NCI-H1436 treated with DMSO at 0.1 percent for 48 hours (cell line): ENCODE data around the gene FGF9.

Experiments used
- DNase-seq: peaks from one replicate; lab custom pipeline; 2025; lab: John Stamatoyannopoulos, UW

FGF9 gene

GRCh38 chr13:21670883-21671619, at the start of gene FGF9:
Gene FGF9, plus strand, starts transcription at chr13:21671073. Its CDS starts 840 bp downstream, at chr13:21671913.
- DNase-seq, result no peak

GRCh38 chr13:21625366-21625765, 45.5 kb upstream of the FGF9 start:
- DNase-seq, result peak; percentile 1

GRCh38 chr13:21632196-21632595, 38.7 kb upstream of the FGF9 start:
- DNase-seq, result no peak

GRCh38 chr13:21636656-21637055, 34.2 kb upstream of the FGF9 start:
- no peak for DNase-seq

DNA sequence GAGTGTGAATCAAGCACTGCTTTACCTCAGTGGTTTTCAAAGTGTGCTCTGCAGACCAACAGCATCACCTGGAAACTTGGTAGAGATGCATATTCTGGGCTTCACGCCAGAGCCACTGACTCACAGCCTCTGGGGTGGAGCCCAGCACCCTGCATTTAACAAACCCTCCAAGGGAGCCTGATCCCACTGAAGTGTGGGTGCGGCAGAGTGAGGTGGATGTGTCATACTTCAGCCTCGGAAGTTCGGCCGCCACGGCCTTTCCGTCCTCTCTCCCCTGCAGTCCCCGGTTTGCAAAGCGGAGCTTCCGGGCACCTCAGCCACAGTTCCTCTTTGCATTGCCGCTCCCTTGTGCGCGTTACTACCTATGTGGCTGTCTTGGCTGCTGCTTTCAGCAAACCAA, 33.6 kb upstream of the FGF9 start:
- no peak for DNase-seq

GRCh38 chr13:21638319-21639282, 32.3 kb upstream of the FGF9 start:
- peak; percentile 2 for DNase-seq

DNA sequence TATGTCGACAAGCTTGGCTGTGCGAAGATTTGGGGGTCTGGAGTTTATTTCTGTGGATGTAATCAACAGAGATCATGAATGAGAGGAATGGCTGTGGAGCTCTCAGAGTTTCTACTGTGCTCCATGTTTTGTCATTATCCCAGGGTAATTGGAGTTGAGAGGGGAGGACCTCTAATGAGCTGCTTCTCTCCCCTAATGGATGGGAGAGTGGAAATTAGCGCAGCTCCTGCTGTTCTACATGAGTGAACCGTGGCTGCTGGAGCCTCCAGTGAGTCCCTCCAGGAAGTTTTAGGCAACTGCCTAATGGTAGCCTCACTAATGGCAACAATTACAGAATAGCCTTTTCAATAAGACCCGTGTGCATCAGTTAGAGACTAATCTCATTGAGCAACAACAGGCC, 31.3 kb upstream of the FGF9 start:
- DNase-seq, result peak; percentile 72

GRCh38 chr13:21641629-21642028, 29.2 kb upstream of the FGF9 start:
- DNase-seq, result no peak

- DNase-seq, result no peak
Observed at GRCh38 chr13:21657538-21657937, 13.3 kb upstream of the FGF9 start.

GRCh38 chr13:21659087-21659486, 11.8 kb upstream of the FGF9 start:
- DNase-seq, result no peak

- no peak for DNase-seq
Observed at GRCh38 chr13:21661097-21661909, 9.6 kb upstream of the FGF9 start.

- DNase-seq, result peak; percentile 94
Observed at GRCh38 chr13:21663197-21663596, 7.7 kb upstream of the FGF9 start.

GRCh38 chr13:21668732-21669275, 2.1 kb upstream of the FGF9 start:
- no peak for DNase-seq

DNA sequence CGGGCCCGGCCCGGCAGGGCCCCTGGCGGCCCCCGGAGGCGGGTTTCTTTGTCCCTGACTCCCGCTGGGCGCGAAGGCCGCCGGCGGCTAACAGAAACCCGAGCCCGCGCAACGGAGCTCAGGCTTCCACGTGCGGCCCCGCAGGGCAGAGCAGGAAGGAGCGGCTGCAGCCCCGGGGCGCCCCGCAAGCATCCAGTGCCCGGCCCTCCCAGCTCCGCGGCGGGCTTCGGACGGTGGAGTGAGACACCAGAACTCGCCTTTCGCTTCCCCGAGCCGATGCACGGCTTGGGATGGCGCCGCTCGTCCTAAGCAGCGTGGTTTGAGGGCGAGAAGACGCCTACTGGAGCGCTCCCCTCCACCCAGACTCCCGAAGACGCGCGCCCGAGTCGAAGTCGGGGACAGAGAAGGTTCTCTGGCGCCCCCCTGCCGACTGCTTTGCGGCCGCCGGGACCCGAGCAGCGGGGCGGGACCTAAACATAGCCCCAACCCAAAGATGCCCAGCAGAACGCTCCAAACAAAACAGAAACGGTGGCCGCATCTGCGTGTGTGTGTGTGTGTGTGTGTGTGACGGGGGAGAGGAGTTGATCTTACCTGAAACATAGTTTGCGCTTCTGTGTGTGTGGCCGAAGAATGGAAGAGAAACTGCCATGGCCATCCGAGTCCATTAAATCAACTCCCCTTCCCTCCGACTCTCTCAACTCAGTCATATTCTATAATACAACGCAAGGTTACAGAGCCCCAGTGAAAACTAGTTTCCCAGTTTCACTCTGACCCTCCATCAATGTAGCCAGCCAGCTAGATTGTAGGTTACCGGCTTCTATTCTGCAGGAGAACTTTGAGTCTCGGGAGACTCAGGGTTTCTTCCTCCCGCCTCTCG, 629 bp upstream of the FGF9 start:
- no peak for DNase-seq

DNA sequence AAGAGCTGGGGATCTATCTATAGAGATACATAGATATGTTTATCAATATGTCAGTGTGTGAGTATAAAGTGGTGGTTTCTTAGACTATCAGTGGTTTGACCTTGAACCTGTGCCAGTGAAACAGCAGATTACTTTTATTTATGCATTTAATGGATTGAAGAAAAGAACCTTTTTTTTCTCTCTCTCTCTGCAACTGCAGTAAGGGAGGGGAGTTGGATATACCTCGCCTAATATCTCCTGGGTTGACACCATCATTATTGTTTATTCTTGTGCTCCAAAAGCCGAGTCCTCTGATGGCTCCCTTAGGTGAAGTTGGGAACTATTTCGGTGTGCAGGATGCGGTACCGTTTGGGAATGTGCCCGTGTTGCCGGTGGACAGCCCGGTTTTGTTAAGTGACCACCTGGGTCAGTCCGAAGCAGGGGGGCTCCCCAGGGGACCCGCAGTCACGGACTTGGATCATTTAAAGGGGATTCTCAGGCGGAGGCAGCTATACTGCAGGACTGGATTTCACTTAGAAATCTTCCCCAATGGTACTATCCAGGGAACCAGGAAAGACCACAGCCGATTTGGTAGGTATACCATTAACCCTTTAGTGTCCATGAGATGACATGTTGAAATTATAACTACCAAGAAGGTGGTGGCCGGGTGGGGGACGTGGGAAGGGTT, 880 bp downstream of the FGF9 start:
- no peak for DNase-seq

GRCh38 chr13:21672287-21672680, 1.4 kb downstream of the FGF9 start:
- DNase-seq, result no peak

DNA sequence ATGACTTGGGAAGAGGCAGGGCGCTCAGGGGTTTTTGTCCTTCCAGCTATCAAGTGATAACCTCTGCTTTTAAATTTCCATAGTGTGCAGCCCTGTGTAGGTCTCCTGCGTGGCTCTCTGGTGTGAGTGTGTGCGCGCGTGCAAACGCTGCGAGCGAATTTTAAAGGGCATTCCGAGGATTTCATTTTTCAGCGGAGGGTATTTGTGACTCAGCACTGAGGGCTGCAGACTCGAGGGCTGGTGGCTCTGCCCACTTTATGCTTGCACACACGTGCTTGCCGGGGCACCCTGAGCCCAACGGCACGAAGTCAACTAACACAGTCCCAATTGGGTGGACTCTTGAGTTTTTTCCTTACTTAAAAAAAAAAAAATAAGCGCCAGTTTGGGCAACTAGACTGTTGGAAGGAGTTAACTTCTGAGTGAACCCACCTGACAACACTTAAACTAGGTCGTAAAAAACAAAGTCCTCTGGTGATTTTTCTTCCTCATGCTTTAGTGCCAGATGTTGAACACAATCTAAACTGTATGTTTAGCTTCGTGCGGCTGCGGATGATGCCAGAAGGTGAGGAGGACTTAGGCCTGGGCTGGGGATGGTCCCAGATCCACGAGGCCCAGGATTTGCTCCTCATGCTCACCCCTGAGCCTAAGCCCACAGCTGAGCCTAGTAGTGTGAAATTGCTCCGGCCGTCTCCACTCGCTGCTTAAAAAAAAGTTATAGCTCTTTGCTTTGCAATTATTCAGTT, 2.1 kb downstream of the FGF9 start:
- DNase-seq, result no peak

DNA sequence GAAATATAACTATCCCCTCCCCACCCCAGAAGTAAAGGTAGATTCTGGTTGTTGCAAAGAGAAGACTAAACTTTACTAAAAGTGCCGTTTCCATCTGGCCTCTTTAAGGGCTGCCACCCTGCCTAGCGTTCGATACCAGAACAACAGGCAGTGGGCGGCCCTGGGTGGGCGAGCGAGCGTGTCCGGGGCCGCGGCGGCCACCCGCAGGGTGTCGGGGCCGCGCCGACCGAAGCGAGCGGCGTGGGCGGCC, 2.6 kb downstream of the FGF9 start:
- DNase-seq, result no peak

- DNase-seq, result no peak
Observed at GRCh38 chr13:21673789-21674489, 3.1 kb downstream of the FGF9 start.
